H1 (cell line): ENCODE data around the gene ASAP3. TPM values are rescaled to one million over a fixed set of nuclear protein-coding genes. Genes with fewer than 3 reads are reported as not detected.

ENCODE experiments used
- CTCF ChIA-PET: fragments of 300-600 bp; sonication (Branson Sonifier 250); formaldehyde crosslinking; loops from one replicate; lab custom pipeline; 2021; ENCODE audit not compliant: partially characterized antibody; lab: Charles Lee
- POLR2A ChIA-PET: fragments of 300-600 bp; sonication (Branson Sonifier 250); formaldehyde crosslinking; loops from one replicate; lab custom pipeline; 2021; ENCODE audit warnings: inconsistent platforms; ENCODE audit not compliant: partially characterized antibody; lab: Charles Lee
- DNase-seq, 2 experiments: peaks; one replicate each; pipeline versions ENCODE4 v3.0.0 to v3.0.0-alpha.2; 2010 to 2022; ENCODE audit warnings: low spot score in 2 of 2, low read depth in 1 of 2, mixed read lengths in 1 of 2
- FAIRE-seq: peaks from 2 replicates; lab custom pipeline; 2011; peaks lifted over from hg19 to GRCh38; lab: Jason Lieb, UNC
- H2AFZ ChIP-seq: 2 replicates; pipeline ENCODE4 v1.8.1; 2012; ENCODE audit warnings: low read length, inconsistent platforms
- H2AK5ac ChIP-seq: 2 replicates; pipeline ENCODE4 v1.6.1; 2013; ENCODE audit warnings: low read depth, low read length
- H2BK120ac ChIP-seq: replicated peaks from 2 replicates; pipeline ENCODE3; 2013; ENCODE audit warnings: low read depth, low read length, inconsistent platforms
- H2BK12ac ChIP-seq: 2 replicates; pipeline ENCODE4 v1.6.1; 2013; ENCODE audit warnings: low read depth, low read length
- H2BK15ac ChIP-seq: 2 replicates; pipeline ENCODE4 v1.6.1; 2013; ENCODE audit warnings: low read length
- H2BK20ac ChIP-seq: 2 replicates; pipeline ENCODE4 v1.6.1; 2013; ENCODE audit warnings: low read length
- H2BK5ac ChIP-seq: 2 replicates; pipeline ENCODE4 v1.6.1; 2013; ENCODE audit warnings: low read depth, low read length
- H3K14ac ChIP-seq: 2 replicates; pipeline ENCODE4 v1.6.1; 2013; ENCODE audit warnings: inconsistent platforms; ENCODE audit not compliant: insufficient read length
- H3K18ac ChIP-seq: 2 replicates; pipeline ENCODE4 v1.6.1; 2013; ENCODE audit warnings: low read length; ENCODE audit errors: extremely low read depth
- H3K23ac ChIP-seq: 2 replicates; pipeline ENCODE4 v1.6.1; 2013; ENCODE audit warnings: inconsistent platforms; ENCODE audit not compliant: insufficient read length
- H3K23me2 ChIP-seq: 2 replicates; pipeline ENCODE4 v1.6.1; 2013; ENCODE audit warnings: low read depth, low read length
- H3K27ac ChIP-seq: 2 replicates; pipeline ENCODE4 v1.6.1; 2011; ENCODE audit warnings: low read depth, low read length, inconsistent platforms
- H3K27me3 ChIP-seq, 4 experiments: replicated peaks in 1 of 4; 1 replicate in 1 of 4; 2 replicates in 3 of 4; pipeline versions ENCODE4 v1.6.1 to v1.8.1; 2011 to 2013; ENCODE audit warnings: low read length in 3 of 4, mild to moderate bottlenecking in 3 of 4, inconsistent platforms in 2 of 4, mixed read lengths in 2 of 4, moderate library complexity in 1 of 4; ENCODE audit not compliant: control insufficient read depth in 3 of 4, insufficient read depth in 3 of 4; ENCODE audit errors: extremely low read depth in 1 of 4
- H3K36me3 ChIP-seq, 4 experiments: 2 replicates each; pipeline versions ENCODE4 v1.6.1 to v1.8.1; 2011 to 2013; ENCODE audit warnings: mild to moderate bottlenecking in 4 of 4, low read length in 3 of 4, moderate library complexity in 2 of 4, control low read depth in 1 of 4, inconsistent platforms in 1 of 4; ENCODE audit not compliant: insufficient read depth in 4 of 4, control insufficient read depth in 2 of 4
- H3K4ac ChIP-seq: replicated peaks from 2 replicates; pipeline ENCODE3; 2013; ENCODE audit warnings: low read length, low read depth, mixed read lengths, inconsistent platforms; ENCODE audit not compliant: insufficient read length
- H3K4me1 ChIP-seq, 4 experiments: replicated peaks in 1 of 4; 1 replicate in 1 of 4; 2 replicates in 3 of 4; pipeline versions ENCODE4 v1.6.1 to v1.8.1; 2011 to 2013; ENCODE audit warnings: low read length in 3 of 4, inconsistent platforms in 2 of 4, mixed read lengths in 1 of 4; ENCODE audit not compliant: insufficient read depth in 4 of 4, control insufficient read depth in 3 of 4
- H3K4me2 ChIP-seq, 2 experiments: 2 replicates each; pipeline versions ENCODE4 v1.6.1 to v1.8.1; 2011 to 2013; ENCODE audit warnings: low read depth in 2 of 2, low read length in 2 of 2, control low read depth in 1 of 2, inconsistent platforms in 1 of 2, mild to moderate bottlenecking in 1 of 2; ENCODE audit not compliant: insufficient read depth in 1 of 2
- H3K4me3 ChIP-seq, 4 experiments: fragments of 200-600, 300-600 bp in 1 of 4; sonication (generic), shearing (Covaris generic), sonication (Bioruptor Twin) in 1 of 4; 2 replicates each; pipeline versions ENCODE4 v1.5.1 to v1.8.1; 2011 to 2016; ENCODE audit warnings: low read length in 4 of 4, low read depth in 3 of 4, control low read depth in 2 of 4, inconsistent platforms in 2 of 4, mild to moderate bottlenecking in 2 of 4, mixed read lengths in 1 of 4, moderate library complexity in 1 of 4; ENCODE audit not compliant: insufficient read depth in 2 of 4; ENCODE audit errors: extremely low read depth in 1 of 4
- H3K56ac ChIP-seq: replicated peaks from 2 replicates; pipeline ENCODE3; 2013; ENCODE audit warnings: low read depth, mild to moderate bottlenecking, mixed read lengths, low read length, inconsistent platforms; ENCODE audit not compliant: insufficient read length
- H3K79me1 ChIP-seq: 2 replicates; pipeline ENCODE4 v1.6.1; 2013; ENCODE audit warnings: low read depth, low read length, control low read depth
- H3K79me2 ChIP-seq, 2 experiments: 2 replicates each; pipeline versions ENCODE4 v1.6.1 to v1.8.1; 2012 to 2013; ENCODE audit warnings: low read length in 2 of 2, mild to moderate bottlenecking in 2 of 2, inconsistent platforms in 1 of 2; ENCODE audit not compliant: insufficient read depth in 2 of 2, control insufficient read depth in 1 of 2
- H3K9ac ChIP-seq, 4 experiments: replicated peaks in 1 of 4; 1 replicate in 1 of 4; 2 replicates in 3 of 4; pipeline versions ENCODE4 v1.6.1 to v1.8.1; 2011 to 2013; ENCODE audit warnings: low read depth in 3 of 4, low read length in 3 of 4, control low read depth in 2 of 4, mild to moderate bottlenecking in 2 of 4, moderate library complexity in 2 of 4, inconsistent platforms in 1 of 4; ENCODE audit errors: extremely low read depth in 1 of 4
- H3K9me3 ChIP-seq, 2 experiments: 2 replicates each; pipeline versions ENCODE4 v1.6.1 to v1.8.1; 2012 to 2013; ENCODE audit warnings: mild to moderate bottlenecking in 2 of 2, moderate library complexity in 2 of 2, control low read depth in 1 of 2, inconsistent platforms in 1 of 2, low read depth in 1 of 2, low read length in 1 of 2, mixed read lengths in 1 of 2; ENCODE audit not compliant: insufficient read depth in 2 of 2
- H4K20me1 ChIP-seq, 2 experiments: replicated peaks in 1 of 2; 2 replicates each; pipeline versions ENCODE3 to v1.8.1; 2011 to 2013; ENCODE audit warnings: inconsistent platforms in 2 of 2, low read length in 2 of 2, mild to moderate bottlenecking in 1 of 2; ENCODE audit not compliant: insufficient read depth in 2 of 2, control insufficient read depth in 1 of 2
- H4K5ac ChIP-seq: 2 replicates; pipeline ENCODE4 v1.6.1; 2013; ENCODE audit warnings: low read length, low read depth, mixed read lengths, inconsistent platforms; ENCODE audit not compliant: insufficient read length
- H4K8ac ChIP-seq: 2 replicates; pipeline ENCODE4 v1.8.0; 2013; ENCODE audit warnings: mild to moderate bottlenecking, moderate library complexity, low read length, inconsistent platforms; ENCODE audit not compliant: insufficient read depth; ENCODE audit errors: extremely low read depth
- H4K91ac ChIP-seq: replicated peaks from 2 replicates; pipeline ENCODE3; 2013; ENCODE audit warnings: low read length, mixed read lengths, inconsistent platforms; ENCODE audit not compliant: insufficient read length
- BRCA1 ChIP-seq: IDR thresholded peaks from 2 replicates; pipeline ENCODE4 v1.6.1; 2012; ENCODE audit warnings: low read depth, low read length, improper control_type of control experiment
- CBX5 ChIP-seq: fragments of 300-800, 300-1000 bp; sonication (generic); IDR thresholded peaks from 2 replicates; pipeline ENCODE4 v1.7.1; 2016; ENCODE audit warnings: antibody characterized with exemption, low read length, low read depth
- CREB1 ChIP-seq: IDR thresholded peaks from 2 replicates; pipeline ENCODE4 v1.6.1; 2012; ENCODE audit warnings: inconsistent platforms
- EZH2 ChIP-seq: fragments of 200-600 bp; sonication (generic); IDR thresholded peaks from 2 replicates; pipeline ENCODE4 v1.7.1; 2012; ENCODE audit warnings: low read depth, mild to moderate bottlenecking, moderate library complexity, low read length, inconsistent platforms; ENCODE audit not compliant: severe bottlenecking
- FOSL1 ChIP-seq: IDR thresholded peaks from 2 replicates; pipeline ENCODE4 v1.6.1; 2011; ENCODE audit warnings: mild to moderate bottlenecking, low read depth, low read length, moderate library complexity; ENCODE audit not compliant: insufficient read depth
- NRF1 ChIP-seq: IDR thresholded peaks from 2 replicates; pipeline ENCODE4 v1.6.1; 2011; ENCODE audit warnings: mild to moderate bottlenecking, low read depth, low read length, improper control_type of control experiment
- POLR2A ChIP-seq, 2 experiments: IDR thresholded peaks; 1 replicate in 1 of 2; 2 replicates in 1 of 2; pipeline ENCODE4 v1.6.1; 2011; ENCODE audit warnings: low read depth in 2 of 2, low read length in 2 of 2, mild to moderate bottlenecking in 2 of 2; ENCODE audit errors: control extremely low read depth in 1 of 2
- POLR2AphosphoS5 ChIP-seq: IDR thresholded peaks from 2 replicates; pipeline ENCODE4 v1.6.1; 2011; ENCODE audit warnings: low read depth, low read length
- RAD21 ChIP-seq, 2 experiments: IDR thresholded peaks in 1 of 2; conservative IDR thresholded peaks in 1 of 2; 2 replicates each; pipeline ENCODE4 v1.6.1; 2011; ENCODE audit warnings: low read depth in 2 of 2, low read length in 2 of 2, improper control_type of control experiment in 1 of 2, inconsistent platforms in 1 of 2, mild to moderate bottlenecking in 1 of 2, moderate library complexity in 1 of 2
- RBBP5 ChIP-seq: IDR thresholded peaks from 2 replicates; pipeline ENCODE4 v1.7.1; 2012; ENCODE audit warnings: low read depth, mild to moderate bottlenecking, inconsistent platforms, low read length, moderate library complexity, borderline replicate concordance
- SAP30 ChIP-seq: fragments of 300-600 bp; sonication (generic); IDR thresholded peaks from 2 replicates; pipeline ENCODE4 v1.7.1; 2012; ENCODE audit warnings: low read length, moderate library complexity, mild to moderate bottlenecking, inconsistent platforms; ENCODE audit not compliant: insufficient read depth, insufficient replicate concordance
- SIRT6 ChIP-seq: IDR thresholded peaks from one replicate; pipeline ENCODE4 v1.7.1; 2012; ENCODE audit warnings: low read length, inconsistent platforms
- SIX5 ChIP-seq: IDR thresholded peaks from 2 replicates; pipeline ENCODE4 v1.6.1; 2011; ENCODE audit warnings: mild to moderate bottlenecking, low read depth, low read length
- TEAD4 ChIP-seq: IDR thresholded peaks from 2 replicates; pipeline ENCODE4 v1.6.1; 2012; ENCODE audit warnings: low read depth, low read length, inconsistent platforms, mixed read lengths
- WGBS, 2 experiments: shearing (Covaris generic) in 1 of 2; methylation state at CpG; one replicate each; pipeline versions ENCODE4 v1.1.6 to v1.1.7; 2013 to 2015; ENCODE audit warnings: low lambda C conversion rate in 2 of 2, mixed read lengths in 2 of 2, inconsistent platforms in 1 of 2, low coverage in 1 of 2, missing lambda C conversion rate in 1 of 2; ENCODE audit not compliant: insufficient replicate concordance in 2 of 2, insufficient coverage in 1 of 2, insufficient read length in 1 of 2; ENCODE audit errors: extremely low coverage in 1 of 2, missing lambda C conversion rate in 1 of 2; 5-methylcytosine and 5-hydroxymethylcytosine counted together
- polyA plus RNA-seq, 7 experiments: library from polyadenylated mRNA; depleted of rRNA in 3 of 7; stranded (reverse) in 5 of 7; unstranded in 2 of 7; fragments of >200 nt in 5 of 7; fragments of 200-250 nt in 2 of 7; gene quantifications; 1 replicate in 5 of 7; 2 replicates in 1 of 7; 4 replicates in 1 of 7; pipeline versions ENCODE4 v1.2.1 to v1.2.3, GENCODE V29; 2011 to 2013; ENCODE audit warnings: missing spikeins in 2 of 7, mixed read lengths in 2 of 7
- total RNA-seq: library from RNA; stranded (reverse); fragmentation: NEBNext Ultra II Directional; extraction: Animal tissue kit (Norgen Biotek cat#: 25700); gene quantifications from 2 replicates; pipeline ENCODE4 v1.2.1, GENCODE V29; 2021

ASAP3 gene
- total and polyA plus RNA-seq, 2 of the 8 experiments (the other 6 are each of a cell fraction or from before 2014, with no cell fraction given) = 53.1 to 58.0 TPM

DNA sequence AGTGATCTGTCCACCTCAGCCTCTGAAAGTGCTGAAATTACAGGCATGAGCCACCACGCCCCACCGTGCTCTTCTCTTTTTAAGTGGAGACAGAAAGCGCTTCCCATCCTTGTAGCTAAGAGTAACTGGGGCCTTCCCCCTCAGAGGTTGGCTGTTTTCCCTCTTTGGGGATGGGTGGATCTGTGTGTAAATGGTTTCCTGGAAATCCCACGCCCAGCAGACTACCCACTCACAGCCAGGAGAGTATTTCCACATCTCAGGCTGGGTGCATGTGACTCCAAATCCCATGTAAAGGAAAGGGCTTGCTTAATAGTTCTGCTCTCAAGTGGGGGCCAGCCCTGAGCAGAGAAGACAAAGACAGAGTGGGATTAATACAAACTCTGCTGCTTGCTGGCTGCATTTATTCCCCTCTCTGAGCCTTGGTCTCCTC is 39.9 kb downstream of the ASAP3 start:
- Histone ChIP-seq H3K23ac (no peak overlapping the region), H3K4ac (no peak overlapping the region), H3K9me3 (no peaks in the 10 kb centered on the region), H4K91ac (no peak overlapping the region), H4K5ac (no peak overlapping the region), H3K14ac (no peak overlapping the region), H3K79me1 (no peaks in the 10 kb centered on the region), H4K8ac (no peak overlapping the region), H3K36me3 (peaks cover 0 to 16% (median 7%) of the 10 kb centered on the region in 4 experiments; a peak in 4 of 8 replicates), H2BK12ac (no peak overlapping the region), H3K9ac (no peak overlapping the region), H2BK5ac (no peak overlapping the region), H2AFZ (no peak overlapping the region), H2BK120ac (no peak overlapping the region), H3K18ac (no peak overlapping the region), H3K79me2 (no peaks in the 10 kb centered on the region), H3K56ac (no peak overlapping the region), H2AK5ac (no peak overlapping the region), H3K4me3 (no peak overlapping the region), H4K20me1 (peaks cover 0 to 2% of the 10 kb centered on the region in 2 experiments), H2BK15ac (no peak overlapping the region), H3K4me1 (no peaks in the 10 kb centered on the region), H3K4me2 (no peak overlapping the region), H3K23me2 (no peaks in the 10 kb centered on the region), H2BK20ac (no peak overlapping the region), H3K27ac (no peak overlapping the region), H3K27me3 (no peaks in the 10 kb centered on the region)
- POLR2A ChIA-PET = interaction anchor here (0.9 to 2.0 kb wide), 2 partner anchors 18 to 100 kb away, joined by 4 read pairs; partner anchors contain the start of gene HNRNPR
- no peak for FAIRE-seq
- CTCF ChIA-PET = interaction anchor here (0.8 to 1.8 kb wide), 4 partner anchors 8 to 53 kb away, joined by 3 to 10 read pairs (median 4); no protein-coding TSS in a partner anchor
- WGBS, 2 experiments = 80% methylated on average over 4 of the region's 4 CpGs; no CpG with 5 or more reads in 1 of the 2 experiments
- no peak for DNase-seq
- TF ChIP-seq FOSL1 (no peak), RBBP5 (no peak), SIRT6 (no peak), EZH2 (no peak), CREB1 (no peak), BRCA1 (no peak), POLR2A (IDR thresholded peaks at IDR 0.05; ENCODE audit: control extremely low read depth in 1 of 2, low read depth in 2 of 2, low read length in 2 of 2) (no peak), SIX5 (no peak), RAD21 (IDR thresholded peaks at IDR 0.05 in 1 of 2, conservative IDR thresholded peaks at IDR 0.05 in 1 of 2; ENCODE audit: low read depth in 2 of 2, low read length in 2 of 2) (no peak), CBX5 (no peak), NRF1 (no peak), TEAD4 (no peak), POLR2AphosphoS5 (no peak), SAP30 (no peak)
